GM18519 (cell line): Measurements from ENCODE around the gene CARMIL1.
"Not testable (repeated sequence)": the region's sequence is repeated elsewhere in the genome, so short reads cannot be mapped to it uniquely, and the experiment has no call there.

Experiments
- ATAC-seq: cut with Tn5 transposase; IDR thresholded peaks from one replicate; pipeline ENCODE4 v1.9.1; 2021; ENCODE audit warnings: mild to moderate bottlenecking, moderate library complexity; ENCODE audit not compliant: unreplicated experiment, low FRiP score

CARMIL1 gene

DNA sequence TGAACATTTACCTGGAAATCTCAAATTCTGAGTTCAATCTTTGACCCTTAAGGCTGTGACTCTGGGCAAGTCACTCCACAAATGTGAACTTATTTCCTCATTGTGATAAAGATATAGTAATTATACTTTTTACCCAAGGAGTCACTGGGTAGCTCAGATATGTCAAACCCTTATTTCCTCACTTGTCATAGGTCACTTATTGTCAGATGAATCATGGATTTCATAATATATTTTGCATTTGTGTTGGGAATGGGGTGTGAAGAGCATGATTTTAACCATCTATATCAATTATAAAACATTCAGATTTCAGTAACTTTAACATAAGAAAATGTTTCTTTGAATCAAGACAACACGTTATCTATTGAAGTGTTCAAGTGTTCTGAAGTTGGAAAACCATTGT lies 3.7 kb upstream of the CARMIL1 start:
- no peak for ATAC-seq

DNA sequence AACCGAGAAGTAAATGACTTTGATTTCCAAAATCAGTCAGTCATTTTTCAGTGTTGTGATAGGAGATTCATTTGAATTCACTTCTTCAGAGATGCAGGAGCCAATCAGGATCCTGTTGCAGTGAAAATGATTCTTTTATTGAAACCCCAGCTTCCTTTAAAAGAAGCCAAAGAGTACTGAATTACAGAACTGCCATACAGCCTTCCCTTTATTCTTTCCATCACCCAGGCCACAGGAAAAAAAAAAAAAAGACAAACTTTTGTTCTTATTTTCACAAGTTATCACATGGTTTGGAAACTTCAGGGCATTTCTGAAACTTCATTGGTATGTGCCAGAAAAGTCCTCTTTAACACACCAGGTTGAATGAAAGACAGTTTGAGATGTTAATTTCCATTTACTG lies 1.8 kb upstream of the CARMIL1 start:
- ATAC-seq: no peak

DNA sequence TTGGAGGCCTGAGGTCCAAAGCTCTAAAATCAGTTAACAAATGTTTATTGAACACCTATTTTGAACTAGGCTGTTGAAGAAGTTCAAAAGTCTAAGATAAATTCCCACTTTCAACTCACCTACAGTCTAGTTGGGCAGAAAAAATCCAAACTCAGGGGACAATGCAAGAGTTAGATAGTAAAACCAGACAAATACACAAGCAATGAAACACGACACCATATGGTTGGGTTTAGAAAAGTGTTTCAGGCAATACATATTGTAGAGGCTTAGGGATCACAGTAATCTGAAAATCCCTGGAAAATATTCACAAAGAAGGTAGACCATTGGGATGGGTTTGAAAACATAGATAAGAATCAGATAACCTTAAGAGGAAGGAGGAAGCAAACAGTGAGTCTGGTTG lies 1.3 kb upstream of the CARMIL1 start:
- no peak for ATAC-seq

DNA sequence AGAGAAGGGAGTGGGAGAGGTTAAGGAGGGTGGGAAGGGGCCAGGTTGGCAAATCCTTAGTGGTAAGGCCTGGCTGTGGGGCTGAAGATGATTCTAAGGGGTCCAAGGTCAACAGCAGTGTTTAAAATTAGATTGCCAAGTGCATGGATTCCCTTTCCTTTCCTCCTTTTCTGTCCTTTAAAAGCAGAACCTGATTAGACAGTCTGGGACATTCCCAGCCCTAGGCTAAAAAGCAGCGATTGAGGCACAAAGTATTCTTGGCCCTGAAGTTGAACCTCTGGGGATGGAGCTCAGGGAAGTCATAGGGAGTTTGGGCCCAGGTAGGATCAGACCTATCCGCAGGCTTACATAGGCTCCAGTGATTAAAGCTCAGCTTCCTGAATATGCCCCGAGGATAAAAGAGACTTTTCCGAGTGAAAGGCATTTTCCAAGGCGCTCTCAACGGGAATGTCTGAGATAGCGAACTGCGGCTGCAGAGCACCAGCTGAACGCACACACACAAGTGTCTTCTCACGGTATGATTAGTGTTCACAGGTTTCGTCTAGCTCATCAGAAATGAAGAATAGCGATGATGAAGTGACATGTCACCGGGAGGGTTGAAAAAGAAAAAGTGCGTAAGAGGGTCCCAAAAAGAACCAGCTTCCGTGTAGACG lies 787 bp upstream of the CARMIL1 start:
- ATAC-seq: peak; percentile 35

DNA sequence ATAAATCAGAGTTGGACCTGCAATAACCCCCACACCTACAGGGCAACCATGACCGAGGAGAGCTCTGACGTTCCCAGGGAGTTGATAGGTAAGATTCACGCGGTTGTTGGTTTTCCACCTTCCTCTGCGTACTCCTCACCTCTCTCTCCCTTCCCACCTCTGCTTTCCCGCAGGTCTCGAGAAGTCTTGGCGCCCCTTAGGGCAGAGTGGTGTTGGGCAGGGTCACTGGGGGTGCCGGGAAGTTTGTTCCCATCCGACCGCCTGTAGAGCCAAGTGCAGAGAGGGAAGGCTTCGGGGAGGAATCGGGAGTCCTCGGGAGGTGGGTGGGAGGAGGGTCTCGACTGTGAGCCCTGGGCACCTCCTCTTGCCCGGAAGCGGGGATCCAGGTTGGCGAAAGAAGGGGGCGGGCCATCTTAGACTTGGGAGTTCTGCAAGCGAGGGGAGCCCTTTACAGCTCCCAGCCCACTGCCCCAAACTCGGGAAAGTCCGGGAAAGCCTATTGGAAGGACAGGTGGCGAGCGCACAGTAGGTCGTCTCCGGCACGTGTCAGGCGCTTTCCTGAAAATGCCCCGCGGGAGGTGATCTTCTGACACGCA lies 672 bp downstream of the CARMIL1 start:
- no peak for ATAC-seq

DNA sequence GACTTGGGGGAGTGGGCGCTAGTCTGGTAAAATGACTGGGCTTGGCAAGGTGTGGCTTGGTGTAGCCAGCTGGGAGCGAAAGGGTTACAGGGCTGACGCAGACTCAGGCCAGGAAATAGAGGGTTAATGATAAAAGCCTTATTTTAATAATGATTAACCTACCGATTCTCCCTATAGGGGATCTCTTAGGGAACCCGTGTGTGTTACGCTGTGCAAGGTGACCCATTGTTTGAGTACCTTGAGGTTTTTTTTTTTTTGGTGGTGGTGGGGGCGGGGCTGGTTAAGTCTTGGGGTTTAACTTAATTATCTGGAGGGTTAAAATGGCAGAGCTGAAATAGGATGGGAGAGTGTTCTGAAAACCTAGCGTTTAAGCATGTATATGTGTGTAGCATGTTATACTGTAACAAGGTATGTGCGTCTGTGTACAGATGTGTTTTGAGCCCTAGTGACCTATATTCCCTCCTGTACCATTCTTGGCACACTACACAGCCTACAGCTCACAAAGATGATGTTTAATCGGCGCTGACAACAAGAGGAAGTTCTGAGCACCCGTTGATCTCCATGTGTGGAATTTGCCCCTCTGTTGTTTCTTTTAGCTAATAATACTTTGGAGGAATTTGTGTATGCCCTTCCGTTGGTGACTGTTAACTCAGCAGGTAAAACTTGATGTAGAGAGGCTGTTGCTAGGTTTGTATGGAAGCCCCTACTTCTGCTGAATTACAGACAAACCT lies 1.3 kb downstream of the CARMIL1 start:
- no peak for ATAC-seq

DNA sequence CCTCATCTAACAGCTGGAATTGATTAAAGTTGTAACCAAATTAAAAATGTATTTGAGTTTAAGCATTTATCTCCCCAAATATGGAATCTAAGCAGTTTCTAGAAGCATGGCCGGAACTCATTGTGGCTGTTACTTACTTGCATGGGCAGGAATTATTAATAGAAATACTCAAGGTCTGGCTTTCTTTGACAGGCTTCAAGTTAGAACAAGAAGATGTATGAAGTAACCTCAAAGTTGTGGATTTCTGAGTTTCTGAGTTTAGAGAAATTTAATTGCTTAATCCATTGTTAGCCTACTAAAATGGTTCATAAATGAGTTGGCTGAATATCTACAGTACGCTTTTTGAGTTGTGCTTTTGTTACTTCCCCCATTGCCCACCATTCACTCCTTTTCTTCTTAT lies 7.7 kb downstream of the CARMIL1 start:
- no peak for ATAC-seq

DNA sequence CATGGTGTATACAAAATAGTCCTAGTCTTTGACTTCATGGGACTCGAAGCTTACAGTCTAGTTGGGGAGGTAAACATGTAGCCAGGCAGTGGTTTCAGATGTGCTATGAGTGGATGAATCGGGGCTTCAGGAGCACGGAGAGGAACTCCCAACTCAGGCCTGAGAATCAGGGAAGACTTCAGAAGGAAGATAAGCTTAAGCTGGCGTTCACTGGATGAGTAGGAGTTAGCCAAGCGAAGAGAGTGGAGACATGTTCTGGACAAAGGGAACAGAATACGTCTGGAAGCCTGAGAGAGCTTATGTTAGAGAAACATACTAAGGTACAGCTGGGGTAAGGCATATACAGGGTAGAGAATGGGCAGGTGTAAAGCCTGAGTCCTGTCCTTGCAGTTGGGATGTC lies 8.8 kb downstream of the CARMIL1 start:
- no peak for ATAC-seq

DNA sequence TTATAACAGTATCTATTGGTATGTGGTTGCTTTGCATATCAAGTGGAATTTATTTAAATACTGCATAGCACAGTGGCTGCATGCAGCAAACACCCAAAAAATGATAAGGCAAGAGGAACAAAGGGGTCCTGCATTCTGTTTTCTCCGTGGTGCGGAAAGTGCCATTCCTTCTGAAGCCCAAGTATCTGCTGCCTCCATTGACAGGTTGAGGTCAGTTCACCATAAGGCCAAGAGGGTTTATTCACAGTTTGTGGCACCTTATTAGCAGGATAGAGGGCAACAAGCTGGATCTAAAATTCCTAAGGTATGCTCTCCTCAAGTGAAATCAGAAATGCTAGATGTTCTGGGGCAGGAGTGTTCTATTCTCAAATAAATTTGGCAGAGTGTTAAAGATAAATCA lies 9.3 kb downstream of the CARMIL1 start:
- ATAC-seq: no peak

DNA sequence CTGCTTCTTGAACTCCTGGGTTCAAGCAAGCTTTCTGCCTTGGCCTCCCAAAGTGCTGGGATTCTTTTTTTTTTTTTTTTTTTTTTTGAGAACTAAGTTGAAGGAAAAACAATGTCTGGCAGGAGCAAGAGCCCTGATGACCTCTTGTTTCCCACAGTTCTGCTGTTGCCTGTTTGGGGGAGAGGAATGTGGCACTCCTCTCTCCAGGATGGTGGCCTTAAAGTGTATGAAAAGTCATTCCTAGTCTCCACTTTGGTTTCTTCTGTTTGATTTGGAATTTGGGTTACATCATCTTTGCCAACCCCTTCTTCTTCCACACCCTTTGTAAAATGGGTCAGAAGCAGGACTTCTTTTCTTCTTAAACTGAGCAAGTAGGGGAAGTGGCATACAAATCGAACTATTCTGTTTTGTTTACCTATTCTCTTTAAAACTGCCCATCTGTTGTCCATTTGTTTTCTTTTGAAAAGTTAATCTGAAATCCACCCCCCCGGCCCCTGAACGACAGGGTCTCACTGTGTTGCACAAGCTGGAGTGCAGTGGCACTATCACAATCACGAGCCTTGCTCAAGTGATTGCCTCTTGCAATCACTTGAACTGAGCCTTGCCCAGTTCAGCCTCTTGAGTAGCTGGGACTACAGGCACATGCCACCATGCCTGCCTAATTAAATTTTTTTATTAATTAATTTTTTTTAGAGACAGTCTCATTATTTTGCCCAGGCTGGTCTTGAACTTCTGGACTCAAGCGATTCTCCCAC lies 11.3 kb downstream of the CARMIL1 start:
- ATAC-seq: no peak

DNA sequence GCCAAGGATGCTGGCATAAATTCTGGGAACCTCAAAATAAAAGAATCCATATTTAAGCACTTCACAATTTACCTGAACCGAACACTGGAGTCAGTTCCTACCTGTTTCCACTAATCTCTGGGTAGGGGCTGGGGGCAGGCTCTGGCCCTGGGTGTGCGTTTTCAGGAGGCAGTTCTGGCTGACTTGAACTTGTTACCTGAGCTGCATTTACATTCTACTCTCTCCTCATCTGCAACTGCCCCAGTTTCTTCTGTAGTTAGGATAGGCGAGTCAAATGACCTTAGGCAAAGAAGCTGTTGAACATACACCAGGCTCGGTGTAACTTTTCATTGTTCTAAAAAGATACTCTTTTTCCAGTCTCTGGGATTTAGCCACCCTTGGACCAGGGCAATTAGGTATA lies 13.2 kb downstream of the CARMIL1 start:
- ATAC-seq: no peak

DNA sequence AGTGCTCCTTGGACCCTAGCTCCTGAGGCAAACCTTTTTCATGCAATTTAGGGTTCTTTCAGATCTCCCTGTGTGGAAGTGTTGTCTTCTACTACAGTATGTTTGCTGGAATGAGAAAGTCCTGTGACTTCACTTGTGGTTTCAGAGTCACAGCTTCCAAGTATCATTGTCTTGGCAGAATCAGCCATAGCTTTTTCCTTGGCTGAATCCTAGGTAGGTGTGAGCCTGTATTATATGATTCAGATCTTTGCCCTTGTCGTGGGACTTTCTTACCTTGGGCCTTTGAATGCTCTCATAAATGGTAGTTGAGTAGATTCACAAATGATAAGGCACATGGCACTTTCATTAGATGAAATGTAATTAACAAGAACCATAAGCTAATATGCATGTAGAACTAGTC lies 16.5 kb downstream of the CARMIL1 start:
- ATAC-seq: no peak

DNA sequence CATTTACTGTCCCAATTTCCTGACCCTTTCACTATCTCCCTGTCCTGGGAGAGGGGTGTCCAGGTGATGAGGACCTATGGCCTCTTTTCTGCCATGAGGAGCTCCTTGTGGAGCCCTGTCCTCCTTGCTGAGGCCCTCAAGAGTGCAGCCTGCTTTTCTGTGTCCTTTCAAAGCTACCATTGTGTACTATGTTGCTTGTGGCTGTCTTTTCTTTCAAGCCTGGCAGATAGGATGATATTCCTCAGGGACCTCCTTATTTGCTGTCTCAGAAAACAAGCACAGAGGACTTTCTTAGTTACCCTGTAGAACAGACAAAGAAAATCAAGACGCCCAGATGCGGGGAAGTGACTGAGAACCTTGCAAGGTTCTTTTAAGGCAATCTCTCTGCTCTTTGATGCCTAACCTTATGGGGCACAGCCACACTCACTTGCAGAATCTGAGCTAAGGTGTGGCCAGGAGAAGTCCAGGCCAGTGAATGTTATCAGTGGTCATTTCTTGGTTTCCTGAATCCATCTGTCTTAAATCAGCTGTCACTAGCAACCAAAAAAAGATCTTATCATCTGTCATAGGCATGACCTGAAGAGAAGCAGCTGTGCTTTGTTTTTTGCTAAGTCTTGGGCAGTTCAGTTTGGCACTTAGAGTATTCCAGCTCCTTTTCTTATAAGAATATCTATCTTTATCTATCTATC lies 17.2 kb downstream of the CARMIL1 start:
- ATAC-seq: no peak

DNA sequence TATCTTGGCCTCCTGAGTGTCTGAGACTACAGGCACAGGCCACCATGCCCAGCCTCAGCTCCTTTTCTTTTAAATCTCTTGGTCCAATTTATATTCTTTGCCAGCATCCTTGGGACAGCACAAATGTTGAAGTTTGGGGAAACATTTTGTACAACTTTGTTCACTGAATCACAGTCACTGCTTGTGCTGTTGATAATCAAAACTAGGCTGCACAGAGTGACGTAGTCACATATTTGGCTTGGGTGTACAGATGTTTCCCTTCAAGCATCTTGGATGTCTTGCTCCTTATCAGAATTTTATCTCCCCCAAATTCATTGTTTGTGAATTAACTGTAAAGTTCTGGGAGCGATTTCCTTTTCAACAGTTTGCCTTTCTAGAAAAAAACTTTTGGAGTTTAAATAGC lies 17.9 kb downstream of the CARMIL1 start:
- no peak for ATAC-seq

DNA sequence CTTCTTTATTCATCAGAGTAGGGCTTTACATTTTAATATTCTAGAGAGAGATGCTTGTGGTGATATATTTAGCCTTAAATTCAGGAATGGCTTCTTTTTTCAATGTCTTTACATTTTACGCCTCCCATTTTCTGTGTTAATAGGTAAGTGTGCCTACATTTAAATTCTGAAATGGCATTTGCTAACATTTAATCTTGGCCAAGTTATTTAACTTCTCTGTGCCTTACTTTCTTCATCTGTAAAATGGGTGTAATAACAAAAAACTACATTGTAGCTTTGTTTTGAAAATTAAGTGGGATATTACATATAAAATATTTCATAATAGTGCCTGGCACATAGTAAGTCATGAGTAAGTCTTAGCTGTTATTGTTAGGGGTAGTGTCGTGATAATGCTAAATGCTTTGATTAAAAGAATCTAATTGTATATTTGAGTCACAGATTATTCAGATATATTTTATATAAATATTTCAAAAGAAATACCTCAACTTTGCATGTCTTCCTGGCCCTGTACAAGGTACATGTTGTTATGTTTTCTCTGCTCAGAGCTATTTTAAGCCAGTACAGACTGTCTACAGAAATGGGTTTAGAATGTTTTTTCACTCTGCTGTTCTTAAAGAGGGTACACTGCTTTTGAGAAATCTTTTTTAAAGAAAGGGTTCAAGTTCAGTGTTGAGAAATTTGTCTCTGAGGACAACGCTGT lies 18.8 kb downstream of the CARMIL1 start:
- no peak for ATAC-seq

DNA sequence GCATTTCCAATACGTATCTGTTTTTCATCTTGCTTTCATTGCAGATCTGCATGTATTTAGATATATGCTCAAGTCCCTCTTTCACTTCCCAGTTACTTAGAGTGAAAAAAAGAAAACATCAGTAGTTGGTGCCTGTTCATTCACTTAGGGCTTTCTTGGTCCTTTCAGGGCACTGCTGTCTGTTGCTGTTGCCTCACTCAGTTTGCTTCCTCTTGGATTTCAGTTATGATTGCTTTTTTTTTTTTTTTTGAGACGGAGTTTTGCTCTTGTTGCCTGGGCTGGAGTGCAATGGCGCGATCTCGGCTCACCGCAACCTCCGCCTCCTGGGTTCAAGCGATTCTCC lies 19.3 kb downstream of the CARMIL1 start:
- not testable (repeated sequence) for ATAC-seq

DNA sequence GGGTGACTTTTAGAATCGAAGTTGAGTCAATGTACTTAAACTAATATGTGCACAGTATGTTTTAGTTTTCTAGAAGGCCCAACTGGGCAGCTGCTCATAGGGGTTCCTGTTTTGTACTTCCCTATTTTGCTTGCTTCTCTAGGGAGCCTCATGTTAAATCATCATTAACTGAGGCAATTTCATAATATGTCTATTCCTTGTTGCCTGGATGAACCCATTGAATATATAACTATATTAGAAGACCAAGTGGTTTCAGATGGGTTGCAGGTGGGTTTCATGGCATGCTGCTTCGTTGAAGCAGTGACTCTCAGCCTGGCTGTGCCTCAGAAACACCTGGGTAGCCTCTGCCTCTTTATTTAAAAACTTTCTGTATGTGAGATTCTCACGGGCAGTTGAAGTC lies 22.2 kb downstream of the CARMIL1 start:
- no peak for ATAC-seq

DNA sequence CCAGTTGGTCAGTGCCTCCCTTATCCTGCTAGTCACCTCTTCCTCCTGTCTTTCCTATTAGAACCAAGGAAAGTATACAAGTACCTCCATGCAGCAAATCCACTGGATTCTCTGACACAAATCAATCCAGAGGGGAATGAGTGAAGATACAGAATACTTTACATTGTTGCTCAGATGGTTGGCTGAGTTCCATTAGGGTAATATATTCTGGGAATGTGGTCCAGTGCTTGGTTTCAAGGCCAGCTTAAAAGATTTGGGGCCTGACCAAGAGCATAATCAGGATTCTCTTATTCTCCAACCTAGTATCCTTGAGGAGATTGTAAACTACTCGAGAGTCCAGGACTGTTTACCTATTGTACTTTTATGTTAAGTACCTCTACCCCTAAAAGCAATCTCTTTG lies 23.0 kb downstream of the CARMIL1 start:
- ATAC-seq: no peak

DNA sequence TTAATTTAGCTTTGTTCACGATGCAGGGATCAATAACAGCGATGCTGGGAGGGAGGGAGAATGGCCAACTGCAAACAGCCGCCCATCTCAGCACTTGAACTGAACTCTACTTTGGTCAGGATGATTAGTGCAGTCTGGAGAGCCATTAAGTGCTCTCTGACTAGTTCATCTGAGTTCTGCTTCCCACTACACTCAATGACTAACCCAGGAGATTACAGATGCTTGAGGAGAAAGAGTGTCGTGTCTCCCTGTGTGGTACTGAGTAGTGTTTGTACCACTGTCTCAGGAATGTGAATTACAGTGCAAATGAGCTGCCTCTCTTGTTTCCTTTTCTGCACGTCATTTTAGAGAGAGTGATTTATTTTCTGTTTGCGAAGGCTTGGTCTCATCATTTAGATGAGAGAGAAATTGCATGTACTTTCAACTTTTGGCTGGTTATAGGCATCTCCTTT lies 23.5 kb downstream of the CARMIL1 start:
- ATAC-seq: no peak

DNA sequence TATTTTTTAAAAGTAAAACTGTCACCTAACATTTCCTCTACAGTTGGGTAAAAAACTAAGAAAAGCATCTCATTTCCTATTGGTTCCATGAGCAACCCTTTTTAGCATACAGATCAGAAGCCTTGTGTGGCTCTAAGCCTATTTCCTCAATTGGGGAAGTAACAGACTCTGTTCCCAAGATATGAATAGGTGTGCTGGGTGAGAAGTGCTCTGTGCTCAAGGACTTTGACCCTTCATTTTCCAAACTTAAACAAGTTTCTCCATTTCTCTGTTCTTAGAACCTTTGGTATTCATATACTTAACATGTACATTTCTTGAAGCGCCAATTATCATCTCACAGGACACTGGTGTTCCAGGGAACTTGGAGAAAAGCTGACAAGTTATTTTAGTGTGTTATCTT lies 24.1 kb downstream of the CARMIL1 start:
- ATAC-seq: no peak
